ENCODE results near the gene TRPM2.

The TRPM2 gene

GRCh38 chr21:44349847-44350772 is 3.3 kb upstream of the TRPM2 start:
- no peaks in the 10 kb centered on the region for H3K9me3 Mint-ChIP-seq
- DNase-seq, result no peak
- no peak overlapping the region for H3K4me3 Mint-ChIP-seq
- H3K27ac Mint-ChIP-seq, result no peak overlapping the region
- H3K27me3 Mint-ChIP-seq (ENCODE audit: low read depth, poor library complexity), result peaks cover 9% of the 10 kb centered on the region
- H3K36me3 Mint-ChIP-seq (ENCODE audit: low read depth), result no peaks in the 10 kb centered on the region
- TF ChIP-seq CTCF (IDR thresholded peaks at IDR 0.05), result no peak
- peaks cover 46% of the 10 kb centered on the region for H3K4me1 Mint-ChIP-seq

GRCh38 chr21:44350773-44351481 is 2.5 kb upstream of the TRPM2 start:
- H3K36me3 Mint-ChIP-seq (ENCODE audit: low read depth), result no peaks in the 10 kb centered on the region
- no peak for TF ChIP-seq CTCF (IDR thresholded peaks at IDR 0.05)
- H3K4me1 Mint-ChIP-seq, result peaks cover 48% of the 10 kb centered on the region
- DNase-seq, result no peak
- H3K27ac Mint-ChIP-seq, result no peak overlapping the region
- no peaks in the 10 kb centered on the region for H3K9me3 Mint-ChIP-seq
- H3K27me3 Mint-ChIP-seq (ENCODE audit: low read depth, poor library complexity), result peaks cover 9% of the 10 kb centered on the region
- no peak overlapping the region for H3K4me3 Mint-ChIP-seq

- Mint-ChIP-seq H3K4me3 (no peak overlapping the region), H3K27me3 (ENCODE audit: low read depth, poor library complexity) (peaks cover 9% of the 10 kb centered on the region)
- no peak for DNase-seq
These were observed 1.7 kb upstream of the TRPM2 start for GRCh38 chr21:44351535-44352252.

GRCh38 chr21:44352253-44352860 is 1.1 kb upstream of the TRPM2 start:
- H3K27ac Mint-ChIP-seq, result peak overlapping the region; percentile 68
- peaks cover 44% of the 10 kb centered on the region for H3K4me1 Mint-ChIP-seq
- H3K9me3 Mint-ChIP-seq, result no peaks in the 10 kb centered on the region
- no peaks in the 10 kb centered on the region for H3K36me3 Mint-ChIP-seq (ENCODE audit: low read depth)
- DNase-seq, result no peak
- peaks cover 9% of the 10 kb centered on the region for H3K27me3 Mint-ChIP-seq (ENCODE audit: low read depth, poor library complexity)
- no peak overlapping the region for H3K4me3 Mint-ChIP-seq
- TF ChIP-seq CTCF (IDR thresholded peaks at IDR 0.05), result no peak

More at GRCh38 chr21:44351535-44352252, 1.7 kb upstream of the TRPM2 start:
- peaks cover 44% of the 10 kb centered on the region for H3K4me1 Mint-ChIP-seq
- no peak for TF ChIP-seq CTCF (IDR thresholded peaks at IDR 0.05)
- H3K27ac Mint-ChIP-seq, result no peak overlapping the region
- H3K9me3 Mint-ChIP-seq, result no peaks in the 10 kb centered on the region
- H3K36me3 Mint-ChIP-seq (ENCODE audit: low read depth), result no peaks in the 10 kb centered on the region

GRCh38 chr21:44354001-44354405 is 582 bp downstream of the TRPM2 start:
- Mint-ChIP-seq H3K36me3 (ENCODE audit: low read depth) (no peaks in the 10 kb centered on the region), H3K9me3 (peaks cover 6% of the 10 kb centered on the region), H3K4me3 (no peak overlapping the region), H3K27me3 (ENCODE audit: low read depth, poor library complexity) (peaks cover 5% of the 10 kb centered on the region), H3K4me1 (peaks cover 40% of the 10 kb centered on the region), H3K27ac (no peak overlapping the region)
- DNase-seq, result no peak
- no peak for TF ChIP-seq CTCF (IDR thresholded peaks at IDR 0.05)

Data from nephron progenitor cell (in vitro differentiated cells).